HG03025 (cell line): ENCODE measurements around the gene CD46.

Experiments
- ATAC-seq: cut with Tn5 transposase; IDR thresholded peaks from one replicate; pipeline ENCODE4 v1.9.1; 2021; ENCODE audit warnings: mild to moderate bottlenecking, moderate library complexity; ENCODE audit not compliant: unreplicated experiment, low FRiP score

CD46 gene

GRCh38 chr1:207812778-207813511, 61.1 kb downstream of the CD46 start:
- ATAC-seq: no peak

GRCh38 chr1:207813512-207813881, 61.6 kb downstream of the CD46 start:
- ATAC-seq: no peak

GRCh38 chr1:207813946-207814345, 62.1 kb downstream of the CD46 start:
- no peak for ATAC-seq

- ATAC-seq: no peak
These were observed 62.6 kb downstream of the CD46 start for GRCh38 chr1:207814469-207814868.

- ATAC-seq: no peak
These were observed 63.6 kb downstream of the CD46 start for GRCh38 chr1:207815466-207815865.

- no peak for ATAC-seq
These were observed 64.0 kb downstream of the CD46 start for GRCh38 chr1:207815913-207816291.

- ATAC-seq: no peak
These were observed 65.3 kb downstream of the CD46 start for GRCh38 chr1:207817166-207817565.

- ATAC-seq: no peak
These were observed 66.2 kb downstream of the CD46 start for GRCh38 chr1:207817778-207818751.

GRCh38 chr1:207818971-207819451, 67.2 kb downstream of the CD46 start:
- ATAC-seq: no peak

GRCh38 chr1:207820568-207821463, 69.0 kb downstream of the CD46 start:
- no peak for ATAC-seq

- ATAC-seq: no peak
These were observed 69.7 kb downstream of the CD46 start for GRCh38 chr1:207821464-207822045.

- ATAC-seq: peak; percentile 29
These were observed 70.3 kb downstream of the CD46 start for GRCh38 chr1:207822124-207822601.

- ATAC-seq: peak; percentile 67
These were observed 71.0 kb downstream of the CD46 start for GRCh38 chr1:207822602-207823451.

- ATAC-seq: no peak
These were observed 71.7 kb downstream of the CD46 start for GRCh38 chr1:207823531-207823879.

GRCh38 chr1:207823880-207824566, 72.2 kb downstream of the CD46 start:
- no peak for ATAC-seq

GRCh38 chr1:207824691-207825408, 73.0 kb downstream of the CD46 start:
- ATAC-seq: no peak

- no peak for ATAC-seq
These were observed 73.5 kb downstream of the CD46 start for GRCh38 chr1:207825409-207825695.
